Heart left ventricle (tissue), 16 donors: ENCODE results near the gene OTOF. TPM values are rescaled to one million over a fixed set of nuclear protein-coding genes. Genes with fewer than 3 reads are reported as not detected.

Experiments
- ATAC-seq, 4 donors: fragments of 200-7000 bp; cut with Tn5 transposase; one replicate each; pipeline ENCODE4 v1.9.1; 2020 to 2022; ENCODE audit warnings: moderate library complexity in 4 of 4, mild to moderate bottlenecking in 3 of 4, moderate number of reproducible peaks in 1 of 4
- DNase-seq, 5 donors: peaks; one replicate each; pipeline ENCODE4 v3.0.0-alpha.2; 2020
- H3K27ac ChIP-seq, 12 donors: fragments of 200-600 bp; sonication (generic) in 4 of 12; one replicate each; pipeline versions ENCODE4 v1.5.0 to v1.8.0; 2016 to 2022; ENCODE audit warnings: mild to moderate bottlenecking in 2 of 12
- H3K27me3 ChIP-seq, 9 donors: fragments of 200-600 bp; sonication (generic) in 2 of 9; one replicate each; pipeline versions ENCODE4 v1.5.1 to v1.8.0; 2016 to 2022; ENCODE audit warnings: mild to moderate bottlenecking in 3 of 9
- H3K36me3 ChIP-seq, 9 donors: fragments of 200-600 bp; sonication (generic) in 2 of 9; one replicate each; pipeline versions ENCODE4 v1.5.0 to v1.8.0; 2018 to 2022; ENCODE audit warnings: mild to moderate bottlenecking in 2 of 9
- H3K4me1 ChIP-seq, 12 donors: fragments of 200-600 bp; sonication (generic) in 4 of 12; one replicate each; pipeline versions ENCODE4 v1.5.0 to v1.8.0; 2016 to 2022; ENCODE audit warnings: mild to moderate bottlenecking in 3 of 12
- H3K4me3 ChIP-seq, 12 donors: fragments of 200-600 bp; sonication (generic) in 4 of 12; one replicate each; pipeline versions ENCODE4 v1.5.0 to v1.8.0; 2017 to 2022; ENCODE audit warnings: mild to moderate bottlenecking in 9 of 12, moderate library complexity in 4 of 12
- H3K9me3 ChIP-seq, 12 donors: fragments of 200-600 bp; sonication (generic) in 4 of 12; one replicate each; pipeline versions ENCODE4 v1.5.0 to v1.8.0; 2016 to 2022; ENCODE audit warnings: mild to moderate bottlenecking in 1 of 12
- POLR2A ChIP-seq, 2 donors: fragments of 450-650 bp; IDR thresholded peaks; one replicate each; pipeline ENCODE4 v1.6.1; 2017; ENCODE audit warnings: antibody characterized with exemption in 2 of 2, mild to moderate bottlenecking in 2 of 2, moderate library complexity in 2 of 2
- WGBS, 4 donors: extraction: QIAGEN DNeasy Blood & Tissue Kit in 2 of 4; methylation state at CpG; one replicate each; pipeline versions ENCODE4 v1.1.5 to v1.1.7; 2013 to 2018; 5-methylcytosine and 5-hydroxymethylcytosine counted together
- intact Hi-C, 10 donors: fragments of 100-400 bp; cut with DNase I; formaldehyde crosslinking; loops; one replicate each; pipeline versions ENCODE4 v1.11.1 to v1.14.2; 2022
- long read RNA-seq, 3 donors: library from polyadenylated mRNA; unstranded; transcript quantifications; one replicate each; pipeline ENCODE4 v2.0.0, GENCODE V29; 2020 to 2021
- polyA plus RNA-seq, 2 donors: library from polyadenylated mRNA; stranded (reverse); fragments of 200-250 nt; gene quantifications; one replicate each; pipeline ENCODE4 v1.2.3, GENCODE V29; 2013
- total RNA-seq, 9 donors: library from RNA; depleted of rRNA in 2 of 9; stranded (reverse); fragments of >200 nt in 2 of 9; fragmentation: NEBNext Ultra II Directional in 3 of 9; extraction: Animal tissue kit (Norgen Biotek cat#: 25700) in 3 of 9; gene quantifications; one replicate each; pipeline versions ENCODE4 v1.1.0 to v1.2.4, GENCODE V29; 2016 to 2023
- TF ChIP-seq, protein P1 (sequence below), 12 donors: fragments of 200-600 bp; sonication (generic) in 4 of 12; IDR thresholded peaks; one replicate each; pipeline versions ENCODE4 v1.5.0 to v1.8.0; 2018 to 2022; ENCODE audit warnings: antibody characterized with exemption in 12 of 12, mild to moderate bottlenecking in 5 of 12
- donor health status: ischemic (EF 13 %, LVEDD 7.1; RV severe dilation, severe dysfunction).
- donor health status: healthy with polysubstance abuse.
- donor health status: DM: no; HTN: yes; CAD: no.
- donor health status: DM: no; HTN: no; CAD: no.
- donor health status: ischemic (EF 25% LVEDD 6.9; RV normal size, moderate dysfunction).
- donor health status: ischemic (EF 25% LVEDD 5.7; RV mildly dilated, moderate dysfunction).
- donor health status: healthy.
- donor health status: DM: yes; HTN: yes; CAD: no.
- donor health status: ischemic (EF 35%, LVEDD 5.7; RV mildly dilated, moderate dysfunction).
- donor health status: nonischemic (EF 11% LVEDD 7.7; RV severe dilation, severe dysfunction).
- donor health status: DM: yes; HTN: yes; CAD: no.
- donor health status: PGD.
- donor health status: ischemic (EF 29% LVEDD 5.4; RV normal size, mild dysfunction).
- donor health status: nonischemic (EF 23%, LVEDD 6.1; RV moderate dilation, normal function).

OTOF gene
- under 1 TPM in 1 of 9 donors, not detected in 8; 0.14 TPM for total RNA-seq
- polyA plus RNA-seq = under 1 TPM; 0.03 to 0.04 TPM
- long read RNA-seq, donor 1 = 0 reads
- long read RNA-seq, donor 2 = 0 reads
- long read RNA-seq, donor 3 = 0 reads

DNA sequence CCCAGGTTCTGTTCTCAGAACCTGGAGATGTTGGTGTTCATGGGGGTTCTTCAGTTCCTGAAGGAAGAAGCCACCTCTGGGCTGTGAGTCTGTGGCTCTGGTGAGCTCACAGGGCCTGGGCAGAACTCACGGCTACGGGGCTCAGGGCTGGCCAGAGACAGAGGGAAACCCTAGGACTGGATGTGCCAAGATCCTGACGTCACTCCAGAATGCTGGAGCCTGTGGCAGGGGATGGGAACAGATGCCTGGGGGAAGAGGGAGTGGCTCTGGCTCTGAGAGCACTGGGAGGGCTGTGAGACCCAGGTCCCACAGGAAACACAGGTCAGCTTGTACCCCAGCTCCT is at the start of gene OTOF:
Gene OTOF, minus strand, starts transcription at position 214 of the 343 bp plus-strand sequence.
- no peak within 1 kb of the TSS for H3K27ac ChIP-seq
- DNase-seq (peak; percentile 34 to 90 (median 59)), ATAC-seq (peak; percentile 85 to 96 (median 86))
- H3K9me3 ChIP-seq = no peaks in the 10 kb centered on the region
- H3K4me1 ChIP-seq = peaks cover 0 to 10% (median 6%) of the 10 kb centered on the region in 12 donors
- 0 to 17% (median 3%) methylated on average over 2 to 3 of the region's 3 CpGs for WGBS, 4 donors
- intact Hi-C loops = no loop called here
- no peak within 1 kb of the TSS for H3K4me3 ChIP-seq
- H3K36me3 ChIP-seq = no peaks in the 10 kb centered on the region
- H3K27me3 ChIP-seq = no peaks in the 10 kb centered on the region
- TF ChIP-seq POLR2A (IDR thresholded peaks at IDR 0.05) = no peak
- TF ChIP-seq, protein P1, sequence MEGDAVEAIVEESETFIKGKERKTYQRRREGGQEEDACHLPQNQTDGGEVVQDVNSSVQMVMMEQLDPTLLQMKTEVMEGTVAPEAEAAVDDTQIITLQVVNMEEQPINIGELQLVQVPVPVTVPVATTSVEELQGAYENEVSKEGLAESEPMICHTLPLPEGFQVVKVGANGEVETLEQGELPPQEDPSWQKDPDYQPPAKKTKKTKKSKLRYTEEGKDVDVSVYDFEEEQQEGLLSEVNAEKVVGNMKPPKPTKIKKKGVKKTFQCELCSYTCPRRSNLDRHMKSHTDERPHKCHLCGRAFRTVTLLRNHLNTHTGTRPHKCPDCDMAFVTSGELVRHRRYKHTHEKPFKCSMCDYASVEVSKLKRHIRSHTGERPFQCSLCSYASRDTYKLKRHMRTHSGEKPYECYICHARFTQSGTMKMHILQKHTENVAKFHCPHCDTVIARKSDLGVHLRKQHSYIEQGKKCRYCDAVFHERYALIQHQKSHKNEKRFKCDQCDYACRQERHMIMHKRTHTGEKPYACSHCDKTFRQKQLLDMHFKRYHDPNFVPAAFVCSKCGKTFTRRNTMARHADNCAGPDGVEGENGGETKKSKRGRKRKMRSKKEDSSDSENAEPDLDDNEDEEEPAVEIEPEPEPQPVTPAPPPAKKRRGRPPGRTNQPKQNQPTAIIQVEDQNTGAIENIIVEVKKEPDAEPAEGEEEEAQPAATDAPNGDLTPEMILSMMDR (IDR thresholded peaks at IDR 0.05) = no peak

DNA sequence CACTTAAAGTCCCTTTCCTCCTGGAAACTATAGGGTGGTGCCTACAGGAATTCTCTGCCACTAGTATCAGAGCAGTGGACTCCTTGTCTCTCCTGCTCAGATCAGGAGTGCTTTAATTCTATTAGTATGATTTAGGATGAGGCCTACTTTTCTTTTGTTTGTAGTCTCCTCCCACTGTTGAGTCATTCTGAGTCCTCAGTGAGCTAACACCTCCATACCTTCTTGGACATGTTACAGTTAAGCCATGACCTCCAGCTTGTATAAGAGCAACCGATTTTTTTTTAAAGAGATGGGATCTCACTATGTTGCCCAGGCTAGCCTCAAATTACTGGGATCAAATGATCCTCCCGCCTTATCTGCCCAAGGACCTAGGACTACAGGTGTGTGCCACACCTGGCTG is 48.7 kb upstream of the OTOF start:
- WGBS, 4 donors = 74 to 87% (median 83%) methylated on average over 2 of the region's 2 CpGs
- H3K9me3 ChIP-seq = no peaks in the 10 kb centered on the region
- TF ChIP-seq, protein P1 (IDR thresholded peaks at IDR 0.05) = no peak
- no peak for TF ChIP-seq POLR2A (IDR thresholded peaks at IDR 0.05)
- intact Hi-C loops = no loop called here
- peaks cover 0 to 32% (median 4%) of the 10 kb centered on the region in 9 donors for H3K27me3 ChIP-seq
- no peak for DNase-seq
- ATAC-seq = no peak
- no peaks in the 10 kb centered on the region for H3K4me1 ChIP-seq
- no peaks in the 10 kb centered on the region for H3K36me3 ChIP-seq
- no peak overlapping the region for H3K4me3 ChIP-seq
- no peak overlapping the region for H3K27ac ChIP-seq

DNA sequence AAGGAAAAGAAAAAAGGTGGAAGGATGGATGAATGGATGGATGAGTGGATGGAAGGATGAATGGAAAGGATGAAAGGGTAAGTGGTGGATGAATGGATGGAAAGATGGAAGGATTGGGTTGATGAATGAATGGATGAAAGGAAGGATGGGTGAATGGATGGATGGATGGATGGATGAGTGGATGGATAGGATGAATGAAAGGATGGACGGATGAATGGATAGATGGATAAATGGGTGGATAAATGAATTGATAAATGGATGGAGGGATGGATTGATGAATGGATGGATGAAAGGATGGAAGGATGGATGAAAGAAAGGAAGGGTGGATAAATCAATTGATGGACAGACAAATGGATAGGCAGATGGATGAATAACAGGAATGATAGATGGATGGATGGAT is 48.2 kb upstream of the OTOF start:
- Histone ChIP-seq H3K27me3 (peaks cover 0 to 31% (median 5%) of the 10 kb centered on the region in 9 donors), H3K27ac (no peak overlapping the region), H3K4me3 (no peak overlapping the region), H3K9me3 (no peaks in the 10 kb centered on the region), H3K36me3 (no peaks in the 10 kb centered on the region), H3K4me1 (no peaks in the 10 kb centered on the region)
- WGBS, 4 donors = 77 to 91% (median 84%) methylated on average over 1 of the region's 1 CpG
- no peak for ATAC-seq
- DNase-seq = no peak
- intact Hi-C loops = no loop called here
- TF ChIP-seq, protein P1 (IDR thresholded peaks at IDR 0.05) = no peak
- no peak for TF ChIP-seq POLR2A (IDR thresholded peaks at IDR 0.05)

DNA sequence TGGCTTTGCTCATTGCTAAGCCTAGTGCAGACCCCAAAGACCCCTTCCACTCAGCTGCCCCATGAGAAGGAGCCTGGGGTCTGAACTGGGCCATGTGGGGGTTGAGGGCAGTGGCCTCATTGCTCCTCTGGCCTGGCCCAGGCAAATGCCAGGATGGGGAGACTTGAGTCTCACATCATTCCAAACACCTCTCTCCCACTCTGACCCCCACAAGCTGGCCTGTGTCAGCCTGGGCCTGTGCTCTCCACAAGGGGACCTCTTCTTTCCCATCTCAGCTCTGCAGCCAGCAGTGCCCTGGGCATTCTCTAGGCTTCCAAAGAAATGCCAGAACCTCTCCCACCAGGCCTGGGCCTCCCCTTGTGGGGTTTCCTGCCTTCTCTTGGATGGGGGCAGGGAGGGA is 45.8 kb upstream of the OTOF start:
- TF ChIP-seq, protein P1 (IDR thresholded peaks at IDR 0.05) = no peak
- no peak for TF ChIP-seq POLR2A (IDR thresholded peaks at IDR 0.05)
- no peak for ATAC-seq
- H3K27me3 ChIP-seq = peaks cover 0 to 37% (median 10%) of the 10 kb centered on the region in 9 donors

More for the DNA sequence above, 45.8 kb upstream of the OTOF start:
- Histone ChIP-seq H3K4me1 (no peaks in the 10 kb centered on the region), H3K4me3 (no peak overlapping the region), H3K9me3 (no peaks in the 10 kb centered on the region), H3K36me3 (no peaks in the 10 kb centered on the region), H3K27ac (no peak overlapping the region)
- intact Hi-C loops = loop anchor here in 3 of 10 donors (5.0 kb wide), 1 partner anchor 54 kb away; no protein-coding TSS in a partner anchor
- DNase-seq = no peak
